GM19395 (cell line): ENCODE results near the gene TMEM59.
"Not testable (repeated sequence)": the region's sequence is repeated elsewhere in the genome, so short reads cannot be mapped to it uniquely, and the experiment has no call there.

Experiments used
- ATAC-seq: cut with Tn5 transposase; IDR thresholded peaks from one replicate; pipeline ENCODE4 v1.9.1; 2021; ENCODE audit warnings: mild to moderate bottlenecking, moderate library complexity; ENCODE audit not compliant: unreplicated experiment

The TMEM59 gene

GRCh38 chr1:54013393-54014008 is 39.5 kb downstream of the TMEM59 start:
- ATAC-seq: no peak

- ATAC-seq: no peak
Observed at GRCh38 chr1:54012863-54013262, 40.1 kb downstream of the TMEM59 start.

- no peak for ATAC-seq
Observed at GRCh38 chr1:54012008-54012325, 41.0 kb downstream of the TMEM59 start.

GRCh38 chr1:54011316-54012007 is 41.5 kb downstream of the TMEM59 start:
- ATAC-seq: no peak

- ATAC-seq: no peak
Observed at GRCh38 chr1:54010415-54011117, 42.4 kb downstream of the TMEM59 start.

- no peak for ATAC-seq
Observed at GRCh38 chr1:54009406-54009805, 43.6 kb downstream of the TMEM59 start.

- no peak for ATAC-seq
Observed at GRCh38 chr1:54008876-54009275, 44.1 kb downstream of the TMEM59 start.

- no peak for ATAC-seq
Observed at GRCh38 chr1:54007613-54008012, 45.4 kb downstream of the TMEM59 start.

- ATAC-seq: no peak
Observed at GRCh38 chr1:54006508-54006907, 46.5 kb downstream of the TMEM59 start.

- ATAC-seq: no peak
Observed at GRCh38 chr1:54004481-54005049, 48.4 kb downstream of the TMEM59 start.

- not testable (repeated sequence) for ATAC-seq
Observed at GRCh38 chr1:54003750-54004480, 49.1 kb downstream of the TMEM59 start.

GRCh38 chr1:54003249-54003646 is 49.8 kb downstream of the TMEM59 start:
- ATAC-seq: no peak

- ATAC-seq: no peak
Observed at GRCh38 chr1:54002544-54003248, 50.3 kb downstream of the TMEM59 start.

GRCh38 chr1:54001591-54001990 is 51.4 kb downstream of the TMEM59 start:
- no peak for ATAC-seq

GRCh38 chr1:53999920-54000319 is 53.1 kb downstream of the TMEM59 start:
- ATAC-seq: no peak

GRCh38 chr1:53998223-53998622 is 54.8 kb downstream of the TMEM59 start:
- ATAC-seq: no peak

- no peak for ATAC-seq
Observed at GRCh38 chr1:53995683-53996082, 57.3 kb downstream of the TMEM59 start.

GRCh38 chr1:53994516-53994915 is 58.5 kb downstream of the TMEM59 start:
- not testable (repeated sequence) for ATAC-seq

- no peak for ATAC-seq
Observed at GRCh38 chr1:53992085-53992874, 60.7 kb downstream of the TMEM59 start.

- no peak for ATAC-seq
Observed at GRCh38 chr1:53987880-53988279, 65.1 kb downstream of the TMEM59 start.
